ENCODE results near the gene MYRF. TPM values are rescaled to one million over a fixed set of nuclear protein-coding genes. Genes with fewer than 3 reads are reported as not detected.

MYRF gene
- polyA plus RNA-seq, 1 donor (not counting 4 experiments of a cell fraction or from before 2014, with no cell fraction given): 0.14 TPM

GRCh38 chr11:61785837-61786402, 33.5 kb downstream of the MYRF start:
- dilution Hi-C loops (cut with MboI; ENCODE audit: extremely low pct_ligation_motif_present, low sequenced_read_pairs): no loop called here
- Histone ChIP-seq H3K79me2 (ENCODE audit: control insufficient read depth, insufficient read depth, low read length) (peaks cover 11% of the 10 kb centered on the region), H3K36me3 (ENCODE audit: control insufficient read depth in 2 of 2, extremely low read depth in 1 of 2, insufficient read depth in 2 of 2, low read length in 2 of 2) (peaks cover 22 to 49% of the 10 kb centered on the region in 2 experiments), H3K4me1 (ENCODE audit: control insufficient read depth, extremely low read depth, insufficient read depth, low read length) (peaks cover 6% of the 10 kb centered on the region), H3K9ac (ENCODE audit: control insufficient read depth, extremely low read depth, insufficient read depth, low read length) (no peak overlapping the region), H3K4me2 (ENCODE audit: control insufficient read depth, extremely low read depth, insufficient read depth, low read depth, low read length) (no peak overlapping the region), H3K9me3 (ENCODE audit: control insufficient read depth, low read depth, low read length) (no peaks in the 10 kb centered on the region), H3K4me3 (ENCODE audit: control insufficient read depth in 2 of 3, extremely low read depth in 1 of 3, insufficient read depth in 2 of 3, low read depth in 1 of 3, low read length in 3 of 3) (no peak overlapping the region), H2AFZ (ENCODE audit: control insufficient read depth, low read length) (no peak overlapping the region), H4K20me1 (ENCODE audit: control insufficient read depth, extremely low read depth, insufficient read depth, low read length) (peaks cover 6% of the 10 kb centered on the region), H3K27me3 (ENCODE audit: control insufficient read depth, extremely low read depth, insufficient read depth, low read length) (no peaks in the 10 kb centered on the region), H3K9me1 (ENCODE audit: control insufficient read depth, extremely low read depth, insufficient read depth, low read length) (no peaks in the 10 kb centered on the region), H3K27ac (ENCODE audit: control insufficient read depth, insufficient read depth, low read length) (no peak overlapping the region)
- FAIRE-seq (no peak), DNase-seq (ENCODE audit: low read depth, low spot score) (no peak)
- TF ChIP-seq EZH2 (IDR thresholded peaks at IDR 0.05; ENCODE audit: low read length): no peak
- no peak for TF ChIP-seq CTCF (optimal IDR thresholded peaks at IDR 0.05 in 1 of 3, IDR thresholded peaks at IDR 0.05 in 1 of 3, conservative IDR thresholded peaks at IDR 0.05 in 1 of 3; ENCODE audit: extremely low read depth in 1 of 3, insufficient read depth in 2 of 3, low read length in 3 of 3)

GRCh38 chr11:61787928-61788491, 35.6 kb downstream of the MYRF start:
- Histone ChIP-seq H3K4me1 (ENCODE audit: control insufficient read depth, extremely low read depth, insufficient read depth, low read length) (peaks cover 6% of the 10 kb centered on the region), H2AFZ (ENCODE audit: control insufficient read depth, low read length) (no peak overlapping the region), H3K36me3 (ENCODE audit: control insufficient read depth in 2 of 2, extremely low read depth in 1 of 2, insufficient read depth in 2 of 2, low read length in 2 of 2) (peaks cover 22 to 49% of the 10 kb centered on the region in 2 experiments), H4K20me1 (ENCODE audit: control insufficient read depth, extremely low read depth, insufficient read depth, low read length) (peaks cover 6% of the 10 kb centered on the region), H3K9me3 (ENCODE audit: control insufficient read depth, low read depth, low read length) (no peaks in the 10 kb centered on the region), H3K9me1 (ENCODE audit: control insufficient read depth, extremely low read depth, insufficient read depth, low read length) (no peaks in the 10 kb centered on the region), H3K27me3 (ENCODE audit: control insufficient read depth, extremely low read depth, insufficient read depth, low read length) (no peaks in the 10 kb centered on the region), H3K79me2 (ENCODE audit: control insufficient read depth, insufficient read depth, low read length) (peaks cover 26% of the 10 kb centered on the region), H3K4me2 (ENCODE audit: control insufficient read depth, extremely low read depth, insufficient read depth, low read depth, low read length) (no peak overlapping the region), H3K4me3 (ENCODE audit: control insufficient read depth in 2 of 3, extremely low read depth in 1 of 3, insufficient read depth in 2 of 3, low read depth in 1 of 3, low read length in 3 of 3) (no peak overlapping the region), H3K9ac (ENCODE audit: control insufficient read depth, extremely low read depth, insufficient read depth, low read length) (no peak overlapping the region), H3K27ac (ENCODE audit: control insufficient read depth, insufficient read depth, low read length) (no peak overlapping the region)
- DNase-seq (ENCODE audit: low read depth, low spot score) (no peak), FAIRE-seq (no peak)
- peak; percentile 42 to 65 (median 52) for TF ChIP-seq CTCF (optimal IDR thresholded peaks at IDR 0.05 in 1 of 3, IDR thresholded peaks at IDR 0.05 in 1 of 3, conservative IDR thresholded peaks at IDR 0.05 in 1 of 3; ENCODE audit: extremely low read depth in 1 of 3, insufficient read depth in 2 of 3, low read length in 3 of 3)
- TF ChIP-seq EZH2 (IDR thresholded peaks at IDR 0.05; ENCODE audit: low read length): no peak
- dilution Hi-C loops (cut with MboI; ENCODE audit: extremely low pct_ligation_motif_present, low sequenced_read_pairs): no loop called here

All from keratinocyte (primary cell).